ENCODE measurements around the gene CCDC7.

- no peak for TF ChIP-seq GATA2 (IDR thresholded peaks at IDR 0.05; ENCODE audit: low read depth, low read length)
- no peak for TF ChIP-seq GATA3 (IDR thresholded peaks at IDR 0.05; ENCODE audit: low read depth, low read length)
Measured at GRCh38 chr10:32618482-32618881, 172.5 kb downstream of the CCDC7 start.

Data from SH-SY5Y (cell line).